DMS153 treated with DMSO at 0.1 percent for 48 hours (cell line): Measurements from ENCODE around the gene EXD3.
"Not testable (repeated sequence)": the region's sequence is repeated elsewhere in the genome, so short reads cannot be mapped to it uniquely, and the experiment has no call there.

Source experiments
- DNase-seq: peaks from one replicate; lab custom pipeline; 2025; ENCODE audit not compliant: unreplicated experiment; lab: John Stamatoyannopoulos, UW

Gene EXD3

GRCh38 chr9:137411645-137412380, 11.1 kb downstream of the EXD3 start:
- no peak for DNase-seq

DNA sequence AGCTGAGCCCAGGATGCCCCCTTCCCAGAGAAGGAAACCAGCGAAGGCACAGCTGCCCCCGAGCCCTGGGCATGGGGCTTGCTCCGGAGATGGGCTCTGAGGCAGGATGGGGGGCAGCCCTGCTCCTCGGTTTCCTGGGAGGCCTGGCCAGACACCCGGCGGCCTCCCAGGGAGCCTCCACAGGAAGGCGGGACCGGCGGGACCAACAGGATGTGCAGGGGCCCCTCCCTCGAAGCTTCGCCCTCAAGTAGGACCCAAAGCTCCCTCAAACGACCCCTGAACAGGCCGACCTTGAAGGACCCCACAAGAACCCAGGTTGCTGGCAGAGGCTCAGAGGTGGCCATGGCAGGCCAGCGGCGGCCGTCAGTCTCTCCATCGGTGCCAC, 11.7 kb downstream of the EXD3 start:
- DNase-seq = no peak

- no peak for DNase-seq
These were observed 12.1 kb downstream of the EXD3 start for GRCh38 chr9:137410891-137411249.

DNA sequence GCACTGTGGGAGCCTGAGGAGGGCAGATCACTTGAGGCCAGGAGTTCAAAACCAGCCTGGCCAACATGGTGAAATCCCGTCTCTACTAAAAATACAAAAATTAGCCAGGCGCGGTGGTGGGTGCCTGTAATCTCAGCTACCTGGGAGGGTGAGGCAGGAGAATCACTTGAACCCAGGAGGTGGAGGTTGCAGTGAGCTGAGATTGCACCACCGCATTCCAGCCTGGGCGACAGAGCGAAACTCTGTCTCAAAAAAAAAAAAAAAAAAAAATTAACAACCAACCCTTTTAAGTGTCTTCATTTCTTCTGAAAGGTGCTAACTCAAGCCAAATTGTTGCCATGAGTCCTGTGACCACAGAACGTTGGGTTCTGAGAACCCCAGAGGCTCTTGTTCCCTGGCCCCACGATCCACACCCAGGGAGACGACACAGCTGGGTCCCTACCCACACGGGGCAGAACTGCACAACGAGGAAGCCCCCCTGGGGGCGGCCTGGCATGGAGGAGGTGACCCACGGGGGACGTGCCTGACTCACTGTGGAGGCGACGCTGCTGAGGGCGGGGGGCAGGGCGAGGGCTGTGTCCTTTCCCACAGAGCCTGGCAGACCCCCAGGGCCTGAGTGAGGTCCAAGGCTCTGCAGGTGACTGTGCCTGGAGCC, 12.6 kb downstream of the EXD3 start:
- DNase-seq = not testable (repeated sequence)

DNA sequence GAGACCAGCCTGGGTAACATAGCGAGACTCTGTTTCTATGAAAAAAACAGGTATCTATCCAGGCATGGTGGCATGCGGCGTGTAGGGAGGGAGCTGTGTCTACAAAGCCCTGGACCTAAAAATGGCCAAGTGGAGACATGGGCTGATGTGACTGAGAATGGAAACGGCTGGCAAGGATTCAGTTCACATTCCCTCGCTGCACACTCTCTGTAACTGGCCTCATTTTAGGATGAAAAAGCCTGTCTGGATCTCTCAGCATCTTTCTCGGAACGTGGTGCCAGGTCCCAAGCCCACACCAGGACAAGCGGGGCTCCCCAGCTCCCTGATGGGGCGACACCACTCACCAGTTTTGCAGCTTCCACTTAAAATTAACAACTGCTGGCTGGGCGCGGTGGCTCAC, 13.4 kb downstream of the EXD3 start:
- no peak for DNase-seq

GRCh38 chr9:137408651-137409405, 14.1 kb downstream of the EXD3 start:
- no peak for DNase-seq

- no peak for DNase-seq
These were observed 15.2 kb downstream of the EXD3 start for GRCh38 chr9:137407590-137408300.

DNA sequence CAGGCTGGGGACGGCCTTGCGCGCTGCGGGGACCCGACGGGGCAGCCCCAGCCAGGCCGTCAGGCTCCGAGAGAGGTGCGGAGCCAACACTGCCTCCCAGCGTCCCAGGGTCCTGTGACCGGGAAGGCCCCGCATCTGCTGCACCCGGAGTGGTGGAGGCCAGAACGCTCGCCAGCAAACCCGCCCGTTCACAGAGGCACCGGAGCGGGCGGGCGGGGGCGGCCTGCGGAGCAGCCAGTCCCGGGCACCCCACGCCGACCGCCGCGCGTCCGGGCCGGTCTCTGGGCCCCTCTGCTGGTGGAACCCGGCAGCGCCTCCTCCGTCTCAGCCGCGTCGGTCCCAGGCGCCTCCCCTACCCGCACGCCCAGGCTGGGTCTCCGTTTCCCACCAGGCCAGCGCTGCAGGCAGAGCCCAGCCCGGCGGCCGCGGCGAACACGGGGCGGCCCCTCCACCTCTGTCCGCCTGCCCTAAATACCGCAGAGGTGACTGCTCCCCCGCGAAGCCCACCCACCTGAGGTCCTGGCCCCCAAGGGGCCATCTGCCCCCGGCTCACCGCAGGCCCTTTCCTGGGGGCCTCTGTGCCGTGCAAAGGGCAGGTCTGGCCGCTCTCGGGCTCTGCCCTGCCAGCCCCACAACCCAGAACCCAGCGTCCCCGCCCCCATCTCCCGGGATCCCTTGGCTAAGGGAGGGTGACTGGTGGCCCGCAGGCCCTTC, 15.9 kb downstream of the EXD3 start:
- DNase-seq = peak; percentile 30

- DNase-seq = no peak
These were observed 16.7 kb downstream of the EXD3 start for GRCh38 chr9:137406085-137406760.

DNA sequence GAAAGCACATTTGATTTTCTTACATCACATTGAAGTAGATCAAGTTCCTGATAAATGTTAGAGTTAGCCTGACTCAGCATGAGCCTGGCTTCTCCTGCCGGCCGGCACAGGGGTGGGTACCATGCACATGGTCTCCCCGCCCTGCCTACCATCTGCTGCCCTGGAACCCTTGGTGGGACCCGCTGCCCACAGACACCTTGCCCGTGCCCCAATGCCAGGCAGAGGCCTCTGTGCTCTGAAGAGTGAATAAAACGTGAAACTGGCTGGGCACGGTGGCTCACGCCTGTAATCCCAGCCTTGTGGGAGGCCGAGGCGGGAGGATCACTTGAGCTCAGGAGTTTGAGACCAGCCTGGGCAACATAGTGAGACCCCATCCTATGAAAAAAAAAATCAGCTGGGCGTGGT, 17.3 kb downstream of the EXD3 start:
- DNase-seq = no peak

DNA sequence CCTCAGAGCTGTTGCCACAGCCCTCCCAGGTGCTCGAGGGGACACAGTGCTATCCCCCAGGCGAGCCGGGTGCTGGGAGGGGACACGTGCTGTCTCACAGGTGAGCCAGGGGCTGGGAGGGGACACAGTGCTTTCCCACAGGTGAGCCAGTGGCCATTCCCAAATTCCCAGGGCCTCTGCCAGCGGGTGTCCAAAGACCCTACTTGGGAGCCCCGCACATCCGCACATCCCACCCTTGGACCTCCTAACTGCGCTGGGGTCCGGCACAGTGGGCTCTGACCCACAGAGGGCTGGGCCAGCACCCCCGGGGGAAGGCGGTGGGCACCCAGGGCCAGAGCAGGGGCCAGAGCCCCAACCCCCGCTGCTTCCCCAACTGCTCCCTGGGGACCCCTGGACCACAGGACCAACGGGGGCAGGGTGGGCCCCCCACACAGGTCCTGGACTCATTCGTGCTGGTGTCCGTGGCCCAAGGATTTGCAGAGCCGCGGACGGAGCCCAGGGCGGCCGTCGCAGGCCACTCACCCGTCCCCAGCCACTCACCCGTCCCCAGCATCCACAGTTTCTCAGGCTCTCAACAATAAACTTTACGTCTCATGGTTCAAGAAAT, 17.9 kb downstream of the EXD3 start:
- DNase-seq = no peak

GRCh38 chr9:137403269-137403668, 19.7 kb downstream of the EXD3 start:
- DNase-seq = no peak

DNA sequence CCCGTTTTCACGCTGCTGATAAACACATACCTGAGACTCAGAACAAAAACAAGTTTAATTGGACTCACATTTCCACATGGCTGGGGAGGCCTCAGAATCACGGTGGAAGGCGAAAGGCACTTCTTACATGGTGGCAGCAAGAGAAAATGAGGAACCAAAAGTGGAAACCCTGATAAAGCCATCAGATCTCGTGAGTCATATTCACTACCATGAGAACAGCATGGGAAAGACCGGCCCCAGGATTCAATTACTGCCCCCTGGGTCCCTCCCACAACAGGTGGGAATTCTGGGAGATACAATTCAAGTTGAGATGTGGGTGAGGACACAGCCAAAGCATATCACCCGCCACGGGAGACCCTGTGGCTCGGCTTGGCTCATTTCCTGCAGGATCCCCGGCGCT, 20.2 kb downstream of the EXD3 start:
- DNase-seq = no peak

GRCh38 chr9:137398561-137399468, 24.1 kb downstream of the EXD3 start:
- no peak for DNase-seq

DNA sequence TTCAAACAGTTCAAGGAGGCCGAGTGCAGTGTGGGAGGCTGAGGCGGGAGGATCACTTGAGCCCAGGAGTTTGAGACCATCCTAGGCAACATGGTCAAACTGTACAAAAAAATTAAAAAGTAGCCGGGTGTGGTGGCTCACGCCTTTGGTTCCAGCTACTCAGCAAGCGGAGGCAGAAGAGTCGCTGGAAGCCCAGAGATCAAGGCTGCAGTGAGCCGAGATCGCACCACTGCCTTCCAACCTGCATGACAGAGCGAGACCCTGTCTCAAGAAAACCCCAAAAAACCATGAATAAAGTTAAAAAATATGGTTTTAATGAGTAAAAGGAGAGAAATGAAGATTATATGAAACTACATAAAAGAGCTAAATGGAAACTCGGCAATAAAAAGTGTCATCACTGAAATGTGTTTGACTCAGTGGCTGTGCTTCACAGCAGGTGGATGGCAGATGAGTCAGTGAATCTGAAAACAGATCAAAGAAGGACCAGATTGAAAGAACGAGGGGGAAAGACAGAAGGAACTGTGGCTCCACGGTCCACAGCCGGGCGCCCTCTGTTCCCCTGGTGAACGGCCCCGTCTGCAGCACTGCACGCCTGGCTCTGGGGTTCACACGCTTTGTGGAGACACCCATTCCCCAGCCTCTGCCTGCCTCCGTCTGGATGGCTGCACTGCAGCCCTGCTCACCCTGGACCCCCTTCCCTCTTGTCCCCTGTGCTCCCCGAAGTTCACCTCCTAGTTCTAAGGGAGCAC, 25.1 kb downstream of the EXD3 start:
- DNase-seq = no peak

DNA sequence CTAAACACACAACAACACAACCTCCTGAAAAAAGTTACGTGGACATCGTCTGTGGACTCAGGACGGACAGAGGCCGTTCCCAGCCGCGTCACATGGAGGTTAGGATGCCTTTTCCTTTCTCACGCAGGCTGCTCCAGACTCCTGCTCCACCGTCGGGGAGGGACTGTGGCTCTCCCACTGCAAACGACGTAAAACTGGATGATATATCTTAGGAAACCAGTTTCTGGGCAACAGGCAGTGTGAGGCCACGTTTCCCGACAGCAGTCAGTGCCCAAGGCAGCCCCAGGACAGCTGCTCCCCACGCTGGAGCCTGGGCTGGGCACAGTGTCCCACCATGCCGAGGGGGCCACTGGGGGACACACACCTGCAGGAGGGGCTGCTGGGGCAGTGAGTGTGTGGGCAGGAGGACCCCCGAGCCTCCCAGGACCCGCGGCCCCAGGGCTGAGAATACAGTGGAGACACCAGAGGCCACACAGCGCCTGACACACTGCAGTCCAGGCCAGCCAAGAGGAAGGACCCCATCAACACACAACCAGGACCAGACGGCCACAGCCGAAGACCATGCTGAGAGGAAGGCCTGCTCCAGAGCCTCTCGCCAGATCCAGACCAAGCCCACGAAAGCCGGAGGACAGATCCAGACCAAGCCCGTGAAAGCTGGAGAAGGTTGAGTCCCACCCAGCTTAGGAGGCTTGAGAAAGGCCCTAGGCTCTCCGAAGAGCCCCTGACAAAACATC, 26.2 kb downstream of the EXD3 start:
- no peak for DNase-seq

DNA sequence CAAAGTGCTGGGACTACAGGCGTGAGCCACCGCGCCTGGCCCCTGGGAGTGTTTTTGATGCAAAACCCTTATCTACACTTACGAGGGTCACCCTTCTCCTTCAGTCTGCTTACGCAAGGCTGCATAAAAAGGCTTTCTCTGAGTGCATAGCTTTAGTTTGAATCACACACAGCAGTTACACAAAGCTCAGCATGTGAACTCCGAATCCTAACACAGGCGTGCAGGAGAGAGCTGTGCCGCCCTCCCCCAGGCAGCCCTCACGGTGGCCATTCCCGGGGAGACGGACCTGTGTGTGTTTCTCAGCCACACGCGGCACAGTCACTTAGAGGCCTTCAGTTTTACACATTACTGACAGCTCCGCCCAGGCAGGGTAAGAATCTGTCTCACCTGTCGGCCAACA, 26.7 kb downstream of the EXD3 start:
- DNase-seq = no peak

GRCh38 chr9:137395666-137396010, 27.3 kb downstream of the EXD3 start:
- no peak for DNase-seq
